HG03378 (cell line): Measurements from ENCODE around the gene DBET.
"Not testable (repeated sequence)": the region's sequence is repeated elsewhere in the genome, so short reads cannot be mapped to it uniquely, and the experiment has no call there.

Experiments used
- ATAC-seq: cut with Tn5 transposase; IDR thresholded peaks from one replicate; pipeline ENCODE4 v1.9.1; 2021; ENCODE audit warnings: mild to moderate bottlenecking, moderate library complexity; ENCODE audit not compliant: unreplicated experiment

The DBET gene

DNA sequence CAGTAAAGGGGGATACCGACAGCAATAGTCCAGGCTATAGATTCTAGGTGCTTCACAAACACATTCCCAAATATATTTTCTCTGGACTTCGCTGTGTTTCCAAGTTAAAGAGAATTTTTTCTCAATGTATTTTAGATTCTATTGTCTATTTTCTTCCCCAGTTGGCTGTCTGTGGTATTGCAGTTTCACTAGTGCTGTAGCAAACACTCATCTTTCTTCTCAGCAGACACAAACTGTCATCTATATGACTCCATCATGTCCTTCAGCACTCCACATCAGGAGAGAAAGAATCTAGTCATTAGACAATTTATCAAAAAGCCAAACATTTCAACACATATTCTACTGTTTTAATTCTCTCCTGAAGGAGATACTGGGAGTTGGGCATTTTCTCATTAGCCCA lies at the start of gene DBET:
TSS of gene DBET (plus strand) at position 161 of the 400 bp plus-strand sequence.
- ATAC-seq = not testable (repeated sequence)

DNA sequence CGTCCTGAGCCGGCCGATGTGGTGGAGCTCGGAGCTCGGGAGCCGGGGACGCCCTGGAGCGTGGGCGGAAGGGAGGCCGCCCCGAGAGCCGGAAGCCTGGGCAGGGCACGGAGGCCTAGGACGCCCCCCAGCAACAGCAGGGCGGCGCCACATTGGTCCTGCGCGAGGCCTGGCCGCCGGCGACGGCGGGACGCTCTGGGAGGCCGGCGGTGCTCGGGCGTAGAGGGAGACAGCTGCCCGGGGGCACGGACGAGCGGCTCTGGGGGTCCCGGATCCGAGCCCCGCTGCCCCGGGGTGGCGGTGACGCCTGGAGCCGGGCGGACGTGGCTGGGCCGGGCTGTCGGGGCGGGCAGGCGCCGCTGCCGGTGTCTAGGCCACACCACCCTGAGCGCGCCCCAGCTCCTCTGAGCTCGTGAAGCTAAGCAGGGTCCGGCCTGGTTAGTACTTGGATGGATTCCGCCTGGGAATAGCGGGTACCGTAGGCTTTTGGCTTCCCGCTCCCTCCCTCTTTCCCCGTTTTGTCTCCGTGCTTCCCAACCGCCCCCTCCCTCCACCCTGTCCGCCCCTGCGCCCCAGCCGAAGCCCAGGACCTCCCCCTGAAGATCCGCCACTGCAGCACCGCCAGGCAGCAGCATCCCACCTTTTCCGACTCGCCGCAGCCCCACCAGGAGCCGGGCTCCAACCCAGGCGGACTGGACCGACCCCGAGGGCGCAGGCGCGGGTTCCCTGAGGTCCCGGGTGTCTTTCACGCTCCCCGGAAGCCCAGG lies 49.3 kb upstream of the DBET start:
- no peak for ATAC-seq

DNA sequence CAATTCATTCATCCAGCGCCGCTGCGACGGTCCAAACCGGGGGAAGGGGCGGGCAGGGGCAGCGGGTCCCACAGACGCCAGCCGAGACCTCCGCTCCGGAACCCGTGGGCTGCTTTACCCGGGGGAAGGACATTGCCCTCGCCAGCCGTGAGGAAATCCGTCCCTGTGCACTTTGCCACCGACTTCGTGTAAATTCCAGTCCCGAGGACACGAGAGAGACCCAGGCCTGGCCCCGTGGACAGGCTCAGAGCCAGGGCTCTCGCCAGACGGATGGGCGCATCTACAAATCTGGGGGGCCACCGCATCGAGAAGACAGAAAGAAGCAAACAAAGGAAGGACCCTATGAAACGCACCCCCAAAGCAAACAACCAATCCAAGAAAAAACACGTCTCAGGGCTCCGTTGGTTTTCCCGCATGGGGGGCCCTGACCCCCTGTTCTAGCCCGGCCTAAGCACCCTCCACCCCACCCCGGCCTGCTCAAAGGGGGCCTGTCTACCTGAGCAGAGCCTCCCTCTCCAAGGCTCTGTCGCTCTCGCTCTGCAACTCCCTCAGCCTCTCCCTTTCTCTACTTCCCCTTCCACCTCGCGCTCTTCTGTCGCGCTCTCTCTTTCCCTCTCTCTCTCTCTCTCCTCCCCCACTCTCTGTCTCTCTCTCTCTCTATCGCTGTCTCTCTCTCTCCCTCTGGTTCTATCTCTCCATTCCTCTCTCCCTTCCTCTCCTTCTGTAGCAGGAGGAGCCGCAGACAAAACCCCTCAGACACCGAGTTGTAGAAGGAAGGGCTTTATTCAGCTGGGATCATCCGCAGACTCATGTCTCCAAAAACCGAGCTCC lies 48.5 kb upstream of the DBET start:
- no peak for ATAC-seq

DNA sequence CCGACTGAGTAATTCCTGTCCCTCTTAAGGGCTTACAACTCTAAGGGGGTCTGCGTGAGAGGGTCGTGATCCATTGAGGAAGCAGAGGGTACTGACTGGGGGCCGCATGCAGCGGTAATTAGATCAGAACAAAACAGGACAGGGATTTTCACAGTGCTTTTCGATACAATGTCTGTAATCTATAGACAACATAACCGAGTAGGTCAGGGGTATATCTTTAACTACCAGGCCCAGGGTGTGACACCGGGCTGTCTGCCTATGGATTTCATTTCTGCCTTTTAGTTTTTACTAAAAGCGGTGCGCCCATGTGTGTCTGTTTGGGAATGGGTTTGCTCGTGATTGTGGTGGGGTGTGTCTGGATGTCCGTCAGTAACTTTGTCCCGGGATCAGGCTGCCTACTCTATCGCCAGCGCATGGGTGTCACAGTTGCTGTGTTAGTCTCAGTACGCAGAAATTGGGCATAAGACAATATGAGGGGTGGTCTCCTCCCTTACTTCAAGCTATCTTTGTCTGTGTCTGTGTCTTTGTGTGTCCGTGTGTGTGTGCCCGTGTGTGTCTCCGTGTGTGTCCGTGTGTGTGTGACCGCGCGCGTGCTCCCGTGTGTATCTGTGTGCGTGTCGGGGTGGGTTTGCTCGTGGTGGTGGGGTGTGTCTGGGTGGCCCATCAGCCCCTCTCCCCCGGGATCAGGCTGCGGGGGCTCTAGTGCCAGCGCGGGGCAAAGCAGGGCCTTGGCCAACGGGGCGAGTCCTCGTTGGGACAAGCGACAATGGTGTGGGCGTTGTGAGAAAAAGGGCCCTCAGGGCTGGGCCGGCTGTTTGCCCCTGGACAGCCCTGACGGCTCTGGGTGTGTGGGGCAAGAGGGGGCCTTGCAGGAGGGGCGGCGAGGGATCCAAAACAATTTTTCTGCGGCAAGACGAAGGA lies 47.7 kb upstream of the DBET start:
- ATAC-seq = no peak

DNA sequence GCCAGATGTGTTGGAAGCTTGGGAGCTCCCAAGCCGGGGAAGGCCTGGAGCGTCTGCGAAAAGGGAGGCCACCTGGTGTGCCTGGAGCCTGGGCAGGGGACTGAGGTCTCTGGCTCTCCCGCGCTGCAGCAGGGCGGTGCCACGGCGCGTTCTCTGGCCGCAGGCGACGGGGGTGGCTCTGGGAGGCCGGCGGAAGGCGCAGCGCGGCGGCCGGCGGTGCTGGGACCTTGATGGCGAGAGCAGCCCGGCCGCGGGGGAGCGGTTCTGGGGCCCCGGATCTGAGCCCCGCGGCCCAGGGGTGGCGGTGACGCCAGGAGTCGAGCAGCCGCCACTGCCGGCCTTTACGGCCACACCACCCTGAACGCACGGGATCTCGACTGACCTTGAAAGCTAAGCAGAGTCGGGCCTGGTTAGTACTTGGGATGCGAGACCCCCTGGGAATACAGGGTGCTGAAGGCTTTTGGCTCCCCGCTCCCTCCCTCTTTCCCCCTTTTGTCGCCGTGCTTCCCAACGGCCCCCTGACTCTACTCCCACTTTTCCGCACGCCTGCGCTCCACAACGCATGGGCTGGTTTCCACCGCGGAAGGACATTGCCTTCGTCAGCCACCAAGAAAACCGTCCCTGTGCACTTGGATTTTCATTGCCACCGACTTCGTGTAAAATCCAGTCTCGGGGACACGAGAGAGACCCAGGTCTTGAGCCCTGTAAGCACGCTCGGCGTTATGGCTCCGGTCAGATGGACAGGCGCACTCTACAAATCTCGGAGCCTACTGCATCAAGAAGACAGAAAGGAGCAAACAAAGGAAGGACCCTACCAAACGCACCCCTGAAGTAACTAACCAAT lies 46.7 kb upstream of the DBET start:
- no peak for ATAC-seq

DNA sequence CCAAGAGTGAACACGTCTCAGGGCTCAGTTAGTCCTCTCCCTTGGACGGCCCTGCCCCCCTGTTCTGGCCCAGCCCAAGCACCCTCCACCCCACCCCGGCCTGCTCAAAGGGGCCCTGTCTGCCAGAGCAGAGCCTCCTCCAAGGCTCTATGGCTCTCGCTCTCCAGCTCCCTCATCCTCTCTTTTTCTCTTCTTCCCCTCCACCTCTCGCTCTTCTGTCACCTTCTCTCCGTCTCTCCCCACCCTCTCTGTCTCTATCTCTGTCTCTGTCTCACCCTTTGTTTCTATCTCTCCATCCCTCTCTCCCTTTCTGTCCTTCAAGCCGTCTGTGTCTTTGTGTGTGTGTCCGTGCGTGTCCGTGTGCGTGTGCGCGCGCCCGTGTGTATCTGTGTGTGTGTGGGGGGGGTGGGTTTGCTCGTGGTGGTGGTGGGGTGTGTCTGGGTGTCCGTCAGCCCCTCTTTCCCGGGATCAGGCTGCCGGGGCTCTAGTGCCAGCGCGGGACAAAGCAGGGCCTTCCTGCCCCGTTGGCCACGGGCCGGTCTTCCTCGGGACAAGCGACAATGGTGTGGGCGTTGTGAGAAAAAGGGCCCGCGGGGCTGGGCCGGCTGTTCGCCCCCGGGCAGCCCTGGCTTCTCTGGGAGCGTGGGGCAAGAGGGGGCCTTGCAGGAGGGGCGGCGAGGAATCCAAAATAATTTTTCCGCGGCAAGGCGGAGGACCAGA lies 45.9 kb upstream of the DBET start:
- ATAC-seq = no peak

DNA sequence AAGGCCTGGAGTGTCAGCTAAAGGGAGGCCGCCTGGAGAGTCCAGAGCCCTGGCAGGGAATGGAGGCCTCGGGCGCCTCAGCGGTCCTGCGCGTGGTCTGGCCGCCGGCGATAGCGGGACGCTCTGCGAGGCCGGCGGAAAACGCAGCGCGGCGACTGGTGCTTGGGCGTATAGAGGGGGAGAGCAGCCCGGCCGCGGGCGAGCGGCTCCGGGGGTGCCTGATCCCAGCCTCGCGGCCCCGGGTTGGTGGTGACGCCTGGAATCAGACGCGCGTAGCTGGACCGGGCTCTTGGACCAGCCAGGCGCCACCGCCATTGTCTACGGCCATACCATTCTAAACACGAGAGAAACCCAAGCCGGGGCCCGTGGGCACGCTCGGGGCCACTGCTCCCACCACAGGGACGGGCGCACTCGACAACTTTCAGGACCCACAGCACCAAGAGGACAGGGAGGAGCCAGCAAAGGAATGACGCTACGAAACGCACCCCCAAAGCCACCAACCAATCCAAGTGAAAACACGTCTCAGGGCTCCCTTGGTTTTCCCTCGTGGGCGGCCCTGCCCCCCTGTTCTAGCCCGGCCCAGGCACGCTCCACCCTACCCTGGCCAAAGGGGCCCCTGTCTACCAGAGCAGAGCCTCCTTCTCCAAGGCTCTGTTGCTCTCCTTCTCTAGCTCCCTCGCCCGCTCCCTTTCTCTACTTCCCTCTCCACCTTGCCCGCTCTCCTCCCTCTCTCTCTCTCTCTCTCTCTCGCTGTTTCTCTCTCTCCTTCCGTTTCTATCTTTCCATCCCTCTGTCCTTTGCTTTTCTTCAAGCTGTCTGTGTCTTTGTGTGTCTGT lies 45.1 kb upstream of the DBET start:
- ATAC-seq = no peak

DNA sequence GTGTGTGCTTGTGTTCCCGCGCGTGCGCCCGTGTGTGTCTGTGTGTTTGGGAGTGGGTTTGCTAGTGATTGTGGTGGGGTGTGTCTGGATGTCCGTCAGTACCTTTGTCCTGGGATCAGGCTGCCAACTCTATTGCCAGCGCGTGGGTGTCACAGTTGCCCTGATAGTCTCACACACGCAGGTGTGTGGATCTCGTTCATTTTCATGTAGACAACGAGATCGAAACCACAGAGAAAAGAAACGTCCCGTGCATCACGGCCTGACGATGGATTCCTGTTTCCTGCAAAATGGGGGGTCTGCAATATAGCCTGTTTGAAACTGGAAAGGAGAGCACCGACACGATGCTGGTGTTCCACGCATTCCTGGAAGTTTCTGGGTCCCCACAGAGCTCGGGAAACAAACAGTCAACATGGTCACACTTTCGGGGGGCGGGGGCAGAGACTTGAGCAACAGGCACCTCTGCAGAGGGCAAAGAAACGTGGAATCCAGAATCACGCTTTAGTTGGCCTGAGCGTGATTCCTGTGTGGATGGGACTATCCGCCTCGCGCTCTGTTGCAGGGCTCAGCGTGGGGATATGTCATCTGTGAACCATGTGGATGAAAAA lies 44.3 kb upstream of the DBET start:
- not testable (repeated sequence) for ATAC-seq

DNA sequence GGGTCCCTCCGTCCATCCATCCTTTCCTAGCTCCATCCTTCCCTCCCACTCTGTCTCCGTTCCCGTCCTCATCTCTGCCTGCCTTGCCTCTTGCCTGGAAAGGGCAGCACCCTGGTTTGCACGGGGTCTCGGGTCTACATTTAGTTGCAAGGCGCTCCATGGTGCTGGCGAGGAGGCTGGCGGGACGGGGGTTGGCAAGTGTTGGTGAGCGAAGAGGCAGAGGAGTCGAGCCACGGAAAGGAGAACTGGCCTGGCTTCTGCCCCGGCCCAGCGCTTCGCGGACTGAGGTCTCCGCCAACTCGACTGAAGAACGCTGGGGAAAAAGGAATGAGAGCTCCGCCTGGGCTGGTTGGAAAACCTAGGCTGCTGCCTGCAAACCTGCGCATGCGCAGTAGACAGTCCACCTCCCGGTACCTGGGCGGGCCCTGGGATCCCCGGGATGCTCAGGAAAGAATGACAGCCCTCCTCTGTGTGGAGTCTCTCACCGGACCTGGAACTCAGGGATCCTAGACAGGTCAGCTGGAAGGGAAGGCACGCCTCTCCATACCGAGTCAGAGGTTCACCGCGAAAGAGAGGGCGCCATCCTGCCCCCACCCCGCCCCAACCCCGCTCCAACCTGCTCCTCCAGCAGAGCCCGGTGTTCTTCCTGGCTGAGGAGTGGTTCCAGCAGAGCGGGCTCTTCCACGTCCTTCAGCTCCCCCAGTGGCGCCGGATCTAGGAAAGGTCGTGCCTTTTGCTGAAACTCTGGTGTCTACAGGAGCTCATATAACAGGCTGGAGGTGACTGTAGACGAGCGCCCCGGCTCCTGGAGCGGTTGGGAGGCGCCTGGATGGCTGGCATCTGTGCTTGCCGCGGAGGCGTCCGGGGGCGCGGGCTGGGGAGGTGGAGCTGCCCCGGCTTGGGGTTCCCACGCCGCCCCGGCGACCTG lies 43.2 kb upstream of the DBET start:
- ATAC-seq = no peak

DNA sequence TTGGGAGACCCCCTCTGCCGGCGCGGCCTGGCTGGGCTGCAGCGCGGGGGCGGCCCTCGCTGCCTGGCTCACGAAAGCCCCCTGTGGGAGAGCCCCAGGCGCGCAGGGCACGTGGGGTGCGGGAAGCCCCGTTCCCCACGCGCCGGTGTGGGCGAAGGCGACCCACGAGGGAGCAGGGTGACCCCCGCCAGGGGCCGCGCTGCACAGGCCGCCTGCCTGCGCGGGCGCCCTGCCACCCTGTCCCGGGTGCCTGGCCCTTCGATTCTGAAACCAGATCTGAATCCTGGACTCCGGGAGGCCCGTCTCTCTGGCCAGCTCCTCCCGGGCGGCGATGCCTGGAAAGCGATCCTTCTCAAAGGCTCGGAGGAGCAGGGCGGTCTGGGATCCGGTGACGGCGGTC lies 42.3 kb upstream of the DBET start:
- ATAC-seq = not testable (repeated sequence)

DNA sequence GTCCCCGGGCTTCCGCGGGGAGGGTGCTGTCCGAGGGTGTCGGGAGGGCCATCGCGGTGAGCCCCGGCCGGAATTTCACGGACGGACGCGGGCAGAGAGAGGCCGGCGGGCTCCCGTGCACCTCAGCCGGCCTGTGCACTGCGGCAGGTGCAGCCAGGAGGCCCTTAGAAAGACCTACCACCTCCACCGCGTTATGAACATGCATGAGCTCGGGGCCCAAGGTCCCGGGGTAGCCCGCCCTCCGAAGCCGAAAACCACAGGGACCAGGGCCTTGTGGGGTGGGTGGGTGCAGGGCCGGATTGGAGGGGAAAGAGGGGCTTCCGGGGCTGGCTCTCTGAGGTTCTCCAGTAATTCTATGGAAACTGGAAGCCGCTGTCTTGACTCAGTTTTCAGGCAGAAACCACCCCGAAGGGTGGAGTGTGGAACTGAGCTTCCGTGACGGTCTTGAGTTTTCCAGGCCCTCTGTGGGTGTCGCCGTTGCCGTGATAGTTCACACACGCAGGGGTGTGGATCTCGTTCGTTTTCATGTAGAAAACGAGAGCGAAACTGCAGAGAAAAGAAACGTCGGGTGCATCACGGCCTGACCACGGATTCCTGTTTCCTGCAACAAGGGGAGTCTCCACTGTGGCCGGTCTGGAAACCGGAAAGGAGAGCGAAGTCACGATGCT lies 41.6 kb upstream of the DBET start:
- ATAC-seq = not testable (repeated sequence)

DNA sequence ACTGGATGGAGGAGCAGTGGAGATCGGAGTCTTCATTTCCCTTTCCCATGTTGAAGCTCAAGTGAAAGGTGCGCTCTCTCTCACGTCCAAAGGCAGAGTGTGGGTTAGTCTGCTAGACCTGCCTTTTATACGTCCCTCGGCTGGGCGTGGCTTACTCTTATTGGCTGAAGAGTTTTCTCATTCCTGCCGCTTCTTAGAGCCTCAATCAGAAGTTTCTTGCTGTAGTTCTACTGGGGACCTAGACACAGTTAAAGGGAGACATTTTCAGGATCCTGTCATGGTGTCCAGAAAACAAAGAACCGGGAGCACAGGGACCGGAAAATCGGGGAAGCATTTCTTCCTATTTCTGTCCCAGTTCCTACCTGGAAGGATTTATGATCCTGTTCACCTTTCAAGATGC lies 37.1 kb upstream of the DBET start, which contains the start of gene FRG2:
TSS of gene FRG2 (minus strand) at position 101 of the 400 bp plus-strand sequence. CDS start at position 49, 52 bp downstream.
- ATAC-seq = not testable (repeated sequence)

DNA sequence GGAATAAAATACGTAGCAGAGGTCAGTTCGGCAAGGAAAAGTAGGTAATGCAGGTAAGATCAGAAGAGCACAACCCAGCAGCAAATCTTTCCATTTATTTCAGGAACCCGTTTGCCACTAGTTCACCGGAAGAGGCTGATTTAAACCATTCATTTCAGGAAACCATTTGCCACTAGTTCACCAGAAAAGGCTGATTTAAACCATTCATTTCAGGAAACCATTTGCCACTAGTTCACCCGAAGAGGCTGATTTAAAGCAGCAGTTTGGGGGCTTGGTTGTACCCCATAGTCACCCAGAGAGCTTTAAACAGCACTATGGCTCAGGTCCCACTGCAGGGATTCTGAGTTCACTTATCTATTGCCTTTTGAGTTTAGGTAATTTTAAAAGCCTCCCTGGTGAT lies 33.0 kb upstream of the DBET start:
- not testable (repeated sequence) for ATAC-seq

DNA sequence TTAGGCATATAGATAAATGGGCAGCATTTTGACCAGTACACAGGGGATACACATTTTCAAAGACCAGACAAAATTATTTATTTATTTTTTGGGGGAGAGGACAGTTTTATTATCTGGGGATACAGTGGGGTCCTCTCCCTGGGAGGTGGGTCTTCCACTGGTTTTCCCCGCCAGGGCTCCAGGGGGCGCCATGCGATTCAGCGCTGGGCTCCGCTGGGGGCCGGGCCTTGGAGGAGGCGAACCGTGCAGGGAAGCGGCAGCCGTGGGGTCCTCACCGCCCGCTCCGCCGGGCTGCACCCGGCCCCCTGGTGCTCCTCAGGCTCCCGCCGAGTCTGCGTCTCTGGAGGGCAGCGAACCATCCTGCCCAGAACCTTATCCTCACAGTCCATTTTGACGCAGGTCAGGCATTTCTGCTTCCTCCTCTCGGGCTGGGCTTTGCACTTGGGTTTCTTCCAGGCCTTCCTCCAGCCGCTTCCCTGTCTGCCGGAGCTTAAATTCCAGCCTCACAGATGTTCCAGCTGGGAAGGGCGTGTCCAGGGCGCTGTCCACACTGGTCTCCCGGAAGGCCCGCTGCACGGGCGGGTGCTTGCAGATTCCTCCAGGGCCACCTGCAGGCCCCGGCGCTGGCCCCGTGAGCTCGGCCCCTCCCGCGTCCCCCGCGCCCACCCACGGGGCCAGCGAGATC lies 26.5 kb upstream of the DBET start:
- ATAC-seq = not testable (repeated sequence)

DNA sequence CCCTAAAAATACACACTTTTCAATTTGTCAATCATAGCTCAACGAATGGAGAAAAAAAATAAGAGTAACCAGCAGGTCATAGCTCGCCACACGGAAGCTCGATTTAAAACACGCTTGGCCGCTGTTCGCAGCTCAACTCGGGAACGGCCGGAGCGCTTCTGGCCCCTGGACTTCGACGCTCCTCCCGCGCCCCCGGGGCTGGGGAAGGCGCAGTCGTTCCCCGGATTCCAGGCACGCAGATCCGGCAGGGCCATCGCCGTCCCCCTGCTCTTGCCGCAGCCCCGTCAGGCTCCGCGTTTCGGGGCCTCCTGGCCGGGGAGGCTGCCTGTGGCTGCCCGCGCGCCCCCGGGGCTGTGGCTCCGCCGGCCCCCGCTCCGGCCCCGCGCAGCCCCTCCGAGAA lies 23.4 kb upstream of the DBET start:
- ATAC-seq = not testable (repeated sequence)

DNA sequence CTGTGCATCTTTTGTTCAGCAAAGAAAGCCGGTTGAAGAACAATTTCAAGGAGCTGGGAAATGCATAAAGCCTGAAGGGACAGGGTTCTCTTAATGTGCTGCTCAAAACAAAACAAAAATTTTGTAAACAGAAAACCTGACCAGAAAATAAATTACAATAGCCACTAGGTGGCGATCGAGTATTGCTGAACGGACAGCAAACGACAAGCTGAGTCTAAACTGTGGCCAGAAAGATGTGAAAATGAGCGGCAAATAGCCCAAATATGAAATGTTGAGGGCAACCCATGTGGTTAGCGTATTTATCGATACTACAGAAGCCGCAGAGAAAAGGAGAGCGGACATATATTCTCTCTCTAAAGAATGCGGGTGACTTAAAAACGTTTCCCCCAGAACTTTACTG lies 16.7 kb upstream of the DBET start:
- ATAC-seq = not testable (repeated sequence)
